HEK293 (cell line): Measurements from ENCODE around the gene LUZP2.

Experiments used
- TCF7L2 ChIP-seq: IDR thresholded peaks from 2 replicates; pipeline ENCODE4 v1.6.1; 2011; ENCODE audit warnings: low read depth, mild to moderate bottlenecking, inconsistent platforms, low read length, moderate library complexity, borderline replicate concordance
- TRIM28 ChIP-seq: IDR thresholded peaks from 2 replicates; pipeline ENCODE4 v1.6.1; 2011; ENCODE audit warnings: low read length, control low read depth, borderline replicate concordance
- ZNF146 ChIP-seq: fragments of 450-650 bp; formaldehyde crosslinking; IDR thresholded peaks from 2 replicates; pipeline ENCODE4 v1.5.1; 2016; ENCODE audit warnings: missing biosample characterization, missing genetic modification characterization
- ZNF324 ChIP-seq: fragments of 450-650 bp; formaldehyde crosslinking; IDR thresholded peaks from 2 replicates; pipeline ENCODE4 v1.5.1; 2016; ENCODE audit warnings: missing biosample characterization, missing genetic modification characterization
- ZNF521 ChIP-seq: fragments of 450-650 bp; formaldehyde crosslinking; IDR thresholded peaks from 2 replicates; pipeline ENCODE4 v1.5.1; 2017; ENCODE audit warnings: missing biosample characterization, mild to moderate bottlenecking, missing genetic modification characterization
- TF ChIP-seq, protein P1 (sequence below): fragments of 450-650 bp; formaldehyde crosslinking; IDR thresholded peaks from 2 replicates; pipeline ENCODE4 v1.5.1; 2016; ENCODE audit warnings: missing biosample characterization, missing genetic modification characterization, low read depth
- TF ChIP-seq, protein P2 (sequence below): fragments of 450-650 bp; formaldehyde crosslinking; IDR thresholded peaks from 2 replicates; pipeline ENCODE4 v1.5.1; 2016; ENCODE audit warnings: missing biosample characterization, missing genetic modification characterization
- TF ChIP-seq, protein P3 (sequence below): fragments of 450-650 bp; formaldehyde crosslinking; IDR thresholded peaks from 2 replicates; pipeline ENCODE4 v1.5.1; 2016; ENCODE audit warnings: missing biosample characterization, missing genetic modification characterization
- TF ChIP-seq, protein P4 (sequence below): fragments of 450-650 bp; formaldehyde crosslinking; IDR thresholded peaks from 2 replicates; pipeline ENCODE4 v1.5.1; 2016; ENCODE audit warnings: missing biosample characterization, missing genetic modification characterization

DNA sequence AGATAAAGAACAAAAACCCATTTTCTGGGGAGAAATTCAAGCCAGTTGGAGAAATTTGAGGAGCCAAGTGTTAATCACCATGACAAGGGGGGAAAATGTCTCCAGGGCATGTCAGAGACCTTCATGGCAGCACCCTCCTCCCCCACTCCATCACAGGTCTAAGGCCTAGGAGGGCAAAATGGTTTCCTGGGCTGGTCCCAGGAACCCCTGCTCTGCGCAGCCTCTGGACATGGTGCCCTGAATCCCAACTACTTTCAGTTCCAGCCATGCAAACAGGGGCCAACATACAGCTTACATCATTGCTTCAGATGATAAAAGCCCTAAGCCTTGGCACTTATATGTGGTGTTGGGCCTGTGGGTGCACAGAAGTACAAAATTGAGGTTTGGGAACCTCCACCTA, 167.5 kb downstream of the LUZP2 start:
- no peak for TF ChIP-seq ZNF146
- no peak for TF ChIP-seq ZNF324 (tag by site-specific recombination)
- TF ChIP-seq, protein P1, sequence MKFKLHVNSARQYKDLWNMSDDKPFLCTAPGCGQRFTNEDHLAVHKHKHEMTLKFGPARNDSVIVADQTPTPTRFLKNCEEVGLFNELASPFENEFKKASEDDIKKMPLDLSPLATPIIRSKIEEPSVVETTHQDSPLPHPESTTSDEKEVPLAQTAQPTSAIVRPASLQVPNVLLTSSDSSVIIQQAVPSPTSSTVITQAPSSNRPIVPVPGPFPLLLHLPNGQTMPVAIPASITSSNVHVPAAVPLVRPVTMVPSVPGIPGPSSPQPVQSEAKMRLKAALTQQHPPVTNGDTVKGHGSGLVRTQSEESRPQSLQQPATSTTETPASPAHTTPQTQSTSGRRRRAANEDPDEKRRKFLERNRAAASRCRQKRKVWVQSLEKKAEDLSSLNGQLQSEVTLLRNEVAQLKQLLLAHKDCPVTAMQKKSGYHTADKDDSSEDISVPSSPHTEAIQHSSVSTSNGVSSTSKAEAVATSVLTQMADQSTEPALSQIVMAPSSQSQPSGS (tag by site-specific recombination): no peak
- no peak for TF ChIP-seq TCF7L2
- TF ChIP-seq, protein P2, sequence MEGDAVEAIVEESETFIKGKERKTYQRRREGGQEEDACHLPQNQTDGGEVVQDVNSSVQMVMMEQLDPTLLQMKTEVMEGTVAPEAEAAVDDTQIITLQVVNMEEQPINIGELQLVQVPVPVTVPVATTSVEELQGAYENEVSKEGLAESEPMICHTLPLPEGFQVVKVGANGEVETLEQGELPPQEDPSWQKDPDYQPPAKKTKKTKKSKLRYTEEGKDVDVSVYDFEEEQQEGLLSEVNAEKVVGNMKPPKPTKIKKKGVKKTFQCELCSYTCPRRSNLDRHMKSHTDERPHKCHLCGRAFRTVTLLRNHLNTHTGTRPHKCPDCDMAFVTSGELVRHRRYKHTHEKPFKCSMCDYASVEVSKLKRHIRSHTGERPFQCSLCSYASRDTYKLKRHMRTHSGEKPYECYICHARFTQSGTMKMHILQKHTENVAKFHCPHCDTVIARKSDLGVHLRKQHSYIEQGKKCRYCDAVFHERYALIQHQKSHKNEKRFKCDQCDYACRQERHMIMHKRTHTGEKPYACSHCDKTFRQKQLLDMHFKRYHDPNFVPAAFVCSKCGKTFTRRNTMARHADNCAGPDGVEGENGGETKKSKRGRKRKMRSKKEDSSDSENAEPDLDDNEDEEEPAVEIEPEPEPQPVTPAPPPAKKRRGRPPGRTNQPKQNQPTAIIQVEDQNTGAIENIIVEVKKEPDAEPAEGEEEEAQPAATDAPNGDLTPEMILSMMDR (tag by site-specific recombination): no peak
- TF ChIP-seq, protein P3, sequence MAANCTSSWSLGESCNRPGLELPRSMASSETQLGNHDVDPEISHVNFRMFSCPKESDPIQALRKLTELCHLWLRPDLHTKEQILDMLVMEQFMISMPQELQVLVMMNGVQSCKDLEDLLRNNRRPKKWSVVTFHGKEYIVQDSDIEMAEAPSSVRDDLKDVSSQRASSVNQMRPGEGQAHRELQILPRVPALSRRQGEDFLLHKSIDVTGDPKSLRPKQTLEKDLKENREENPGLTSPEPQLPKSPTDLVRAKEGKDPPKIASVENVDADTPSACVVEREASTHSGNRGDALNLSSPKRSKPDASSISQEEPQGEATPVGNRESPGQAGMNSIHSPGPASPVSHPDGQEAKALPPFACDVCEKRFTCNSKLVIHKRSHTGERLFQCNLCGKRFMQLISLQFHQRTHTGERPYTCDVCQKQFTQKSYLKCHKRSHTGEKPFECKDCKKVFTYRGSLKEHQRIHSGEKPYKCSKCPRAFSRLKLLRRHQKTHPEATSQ (tag by site-specific recombination): no peak
- TF ChIP-seq, protein P4, sequence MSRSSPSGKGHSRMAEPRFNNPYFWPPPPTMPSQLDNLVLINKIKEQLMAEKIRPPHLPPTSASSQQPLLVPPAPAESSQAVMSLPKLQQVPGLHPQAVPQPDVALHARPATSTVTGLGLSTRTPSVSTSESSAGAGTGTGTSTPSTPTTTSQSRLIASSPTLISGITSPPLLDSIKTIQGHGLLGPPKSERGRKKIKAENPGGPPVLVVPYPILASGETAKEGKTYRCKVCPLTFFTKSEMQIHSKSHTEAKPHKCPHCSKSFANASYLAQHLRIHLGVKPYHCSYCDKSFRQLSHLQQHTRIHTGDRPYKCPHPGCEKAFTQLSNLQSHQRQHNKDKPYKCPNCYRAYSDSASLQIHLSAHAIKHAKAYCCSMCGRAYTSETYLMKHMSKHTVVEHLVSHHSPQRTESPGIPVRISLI (tag by site-specific recombination): no peak
- TF ChIP-seq ZNF521 (tag by site-specific recombination): no peak
- TF ChIP-seq TRIM28: no peak
